Stimulated activated CD4-positive, alpha-beta T cell treated with anti-CD3 and anti-CD28 coated beads, Interleukin-12 subunit alpha, Interleukin-12 subunit beta, amount 100 ng/mL, for 4 hours (primary cell): Measurements from ENCODE around the gene WIPF2.
"Not testable (repeated sequence)": the region's sequence is repeated elsewhere in the genome, so short reads cannot be mapped to it uniquely, and the experiment has no call there.

Source experiments
- DNase-seq: peaks from one replicate; pipeline ENCODE4 v3.0.0-alpha.2; 2020

The WIPF2 gene

DNA sequence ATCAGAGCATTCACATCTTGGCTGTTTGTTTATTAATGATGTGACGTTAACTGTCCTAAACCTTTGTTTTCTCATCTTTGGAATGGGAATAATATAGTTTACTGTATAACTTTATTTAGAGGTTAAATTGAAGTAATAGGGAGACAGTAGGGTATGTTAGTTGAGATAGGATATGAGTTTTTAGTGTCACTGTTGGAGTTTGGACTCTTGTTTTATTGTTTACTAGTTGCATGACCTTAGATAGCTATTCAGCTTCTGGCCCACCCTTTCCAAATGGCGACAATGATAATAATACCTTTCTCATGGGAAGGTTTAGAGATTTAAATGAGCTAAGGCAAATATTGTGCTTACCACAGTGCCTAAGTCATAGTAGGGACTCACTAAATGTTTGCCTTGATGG lies 40.4 kb downstream of the WIPF2 start:
- no peak for DNase-seq

DNA sequence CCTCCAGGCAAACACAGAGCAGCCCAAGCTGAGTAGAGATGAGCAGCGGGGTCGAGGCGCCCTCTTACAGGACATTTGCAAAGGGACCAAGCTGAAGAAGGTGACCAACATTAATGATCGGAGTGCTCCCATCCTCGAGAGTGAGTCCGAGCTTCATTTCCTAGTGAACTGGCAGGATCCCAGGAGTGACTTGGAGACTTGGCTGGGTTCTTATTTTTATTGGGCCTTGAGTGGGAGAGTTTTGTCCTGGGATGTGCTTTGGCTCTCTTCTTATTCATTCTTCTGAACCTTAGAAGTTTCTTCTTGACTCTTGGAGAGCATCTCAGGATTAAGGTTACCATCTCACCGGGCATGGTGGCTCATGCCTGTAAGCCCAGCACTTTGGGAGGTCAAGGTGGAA lies 41.4 kb downstream of the WIPF2 start:
- DNase-seq: no peak

DNA sequence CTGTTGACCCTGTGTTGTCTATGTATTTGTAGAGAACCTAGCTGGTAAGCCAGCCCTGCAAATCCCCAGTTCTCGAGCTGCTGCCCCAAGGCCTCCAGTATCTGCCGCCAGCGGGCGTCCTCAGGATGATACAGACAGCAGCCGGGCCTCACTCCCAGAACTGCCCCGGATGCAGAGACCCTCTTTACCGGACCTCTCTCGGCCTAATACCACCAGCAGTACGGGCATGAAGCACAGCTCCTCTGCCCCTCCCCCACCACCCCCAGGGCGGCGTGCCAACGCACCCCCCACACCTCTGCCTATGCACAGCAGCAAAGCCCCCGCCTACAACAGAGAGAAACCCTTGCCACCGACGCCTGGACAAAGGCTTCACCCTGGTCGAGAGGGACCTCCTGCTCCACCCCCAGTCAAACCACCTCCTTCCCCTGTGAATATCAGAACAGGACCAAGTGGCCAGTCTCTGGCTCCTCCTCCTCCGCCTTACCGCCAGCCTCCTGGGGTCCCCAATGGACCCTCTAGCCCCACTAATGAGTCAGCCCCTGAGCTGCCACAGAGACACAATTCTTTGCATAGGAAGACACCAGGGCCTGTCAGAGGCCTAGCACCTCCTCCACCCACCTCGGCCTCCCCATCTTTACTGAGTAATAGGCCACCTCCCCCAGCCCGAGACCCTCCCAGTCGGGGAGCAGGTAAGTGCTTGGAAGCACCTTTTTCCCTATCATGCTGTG lies 45.5 kb downstream of the WIPF2 start:
- DNase-seq: no peak

DNA sequence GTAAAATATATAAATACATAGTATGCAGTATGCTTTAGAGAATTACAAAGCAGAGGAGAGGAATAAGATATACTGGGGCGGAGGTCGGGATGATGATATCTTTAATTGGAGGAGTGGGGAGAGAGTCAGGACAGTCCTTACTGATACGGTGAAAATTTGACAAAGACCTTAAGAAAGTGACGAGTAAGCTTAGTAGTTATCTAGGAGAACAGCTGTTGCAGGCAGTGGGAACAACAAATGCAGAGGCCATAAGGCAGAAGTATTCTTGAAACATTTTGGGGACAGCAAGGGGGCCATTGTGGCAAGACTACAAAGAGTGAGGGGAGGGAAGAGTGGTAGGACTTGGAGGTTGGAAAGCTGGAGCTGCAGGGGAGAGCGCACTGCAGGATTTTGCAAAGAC lies 46.2 kb downstream of the WIPF2 start:
- DNase-seq: no peak

DNA sequence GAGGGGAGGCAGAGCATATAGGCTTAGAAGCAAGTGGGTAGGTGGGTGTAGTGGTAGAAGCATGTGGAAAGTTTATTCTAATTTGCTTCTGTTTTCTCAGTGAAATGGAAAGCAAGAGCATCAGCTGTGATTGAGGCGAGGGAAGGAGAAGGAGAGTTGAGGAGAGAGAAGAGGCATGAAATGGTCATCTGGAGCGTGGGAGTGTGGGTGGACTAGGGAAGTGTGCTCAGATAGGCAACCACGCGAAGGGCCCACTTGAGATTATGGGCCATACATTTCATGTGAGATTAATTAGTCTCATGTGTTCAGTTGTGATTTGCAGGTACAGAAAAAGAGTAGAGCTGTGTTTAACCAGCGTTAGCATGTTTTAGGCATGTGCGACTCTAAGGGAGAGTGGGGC lies 47.8 kb downstream of the WIPF2 start:
- DNase-seq: no peak

DNA sequence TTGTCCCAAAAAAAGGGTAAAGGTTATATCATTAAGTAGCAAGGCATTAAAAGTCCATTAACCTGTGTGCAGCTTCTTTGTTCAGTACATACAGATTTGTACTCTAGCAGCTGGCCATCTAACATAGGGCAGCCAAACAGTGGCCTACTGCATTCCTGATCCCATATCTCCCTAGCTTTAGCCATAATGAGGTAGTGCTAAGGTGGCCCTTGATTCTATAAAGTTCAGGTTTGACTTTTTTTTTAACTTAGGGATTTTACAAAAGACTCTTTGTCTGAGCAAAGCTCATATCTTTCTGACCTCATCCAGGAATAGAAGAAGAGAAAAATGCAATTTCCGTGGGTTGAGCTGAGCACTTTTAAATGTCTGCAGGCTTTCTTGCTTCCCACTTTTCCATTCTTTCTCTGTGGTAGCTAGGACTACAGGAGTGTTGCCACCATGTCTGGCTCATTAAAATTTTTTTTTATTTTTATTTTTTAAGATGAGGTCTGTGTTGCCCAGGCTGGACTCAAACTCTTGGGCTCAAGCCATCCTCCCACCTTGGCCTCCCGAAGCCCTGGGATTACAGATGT lies 49.1 kb downstream of the WIPF2 start:
- DNase-seq: no peak

DNA sequence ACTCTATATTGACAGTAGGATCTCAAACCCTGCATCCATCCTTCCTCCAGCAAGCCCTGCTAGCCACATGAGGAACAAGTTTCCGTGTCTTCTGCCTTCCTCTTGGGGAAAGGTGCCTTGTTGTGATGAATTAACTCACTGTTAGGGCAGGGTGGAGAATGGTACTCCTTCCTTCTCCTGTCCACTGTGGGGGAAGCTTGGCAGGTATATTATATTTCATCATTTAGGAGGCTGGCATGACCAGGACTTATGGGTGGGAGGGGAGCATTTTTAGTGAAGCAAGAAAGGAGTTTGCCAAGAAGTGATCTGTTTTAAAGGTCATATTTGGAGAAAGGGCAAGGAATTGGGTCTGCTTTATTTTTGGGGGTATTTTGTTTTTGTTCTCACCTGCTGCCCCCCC lies 59.3 kb downstream of the WIPF2 start:
- DNase-seq: no peak

DNA sequence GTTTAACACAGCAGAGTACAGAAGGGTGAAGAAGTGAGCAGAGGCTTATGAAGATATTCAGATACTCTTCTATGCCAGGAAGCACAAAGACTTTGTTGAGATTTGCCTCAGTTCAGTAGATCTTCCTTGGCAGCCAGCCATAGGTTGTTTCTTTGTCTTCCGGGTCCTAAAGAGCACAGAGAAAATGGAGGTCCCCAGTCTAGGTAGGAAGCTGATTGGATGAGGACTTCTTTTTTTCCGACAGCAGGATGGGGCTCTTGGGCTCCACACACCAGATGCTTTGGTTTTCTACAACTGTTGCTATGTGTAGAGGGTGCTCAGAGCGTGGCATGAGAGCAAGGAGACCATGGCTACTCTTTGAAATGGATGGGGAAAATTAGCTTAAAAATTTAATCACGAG lies 60.3 kb downstream of the WIPF2 start:
- DNase-seq: no peak

DNA sequence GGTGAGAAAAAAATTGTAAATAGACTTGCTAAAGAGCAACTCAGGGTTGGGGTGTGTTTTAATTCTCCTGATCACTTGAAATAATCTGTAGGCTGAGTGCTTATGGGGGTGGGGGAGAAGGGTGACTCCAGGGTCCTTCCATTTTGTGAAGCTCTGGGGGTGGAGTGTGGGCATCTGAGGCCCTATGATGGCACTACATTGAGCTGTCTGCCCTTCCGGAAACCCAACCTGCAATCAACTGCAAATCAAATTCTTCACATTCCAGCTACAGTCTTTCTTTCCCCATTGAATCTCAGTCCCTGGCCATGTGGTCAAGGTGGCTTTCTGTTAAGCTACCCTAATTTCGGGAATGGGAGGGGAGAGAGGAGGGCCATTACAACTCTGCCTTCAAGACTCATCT lies 62.6 kb downstream of the WIPF2 start:
- DNase-seq: no peak

DNA sequence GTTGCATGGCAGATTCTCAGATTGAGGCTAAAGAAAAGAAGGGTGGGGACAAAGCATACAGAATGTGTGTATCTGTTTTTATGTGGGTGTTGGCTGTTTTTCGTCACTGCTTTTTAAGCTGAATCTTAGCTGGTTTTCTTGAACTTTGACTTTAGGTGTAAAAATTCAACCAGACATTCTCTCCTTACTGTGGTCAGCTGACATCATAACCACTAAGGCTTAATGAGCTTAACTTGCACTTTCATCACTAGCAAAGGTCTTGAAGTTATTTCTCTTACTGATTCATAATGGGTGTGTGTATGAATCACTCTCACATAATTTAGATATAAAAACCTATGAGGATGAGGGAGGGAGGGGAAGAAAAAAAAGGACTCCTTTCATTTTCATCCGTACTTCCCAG lies 64.6 kb downstream of the WIPF2 start:
- DNase-seq: no peak

DNA sequence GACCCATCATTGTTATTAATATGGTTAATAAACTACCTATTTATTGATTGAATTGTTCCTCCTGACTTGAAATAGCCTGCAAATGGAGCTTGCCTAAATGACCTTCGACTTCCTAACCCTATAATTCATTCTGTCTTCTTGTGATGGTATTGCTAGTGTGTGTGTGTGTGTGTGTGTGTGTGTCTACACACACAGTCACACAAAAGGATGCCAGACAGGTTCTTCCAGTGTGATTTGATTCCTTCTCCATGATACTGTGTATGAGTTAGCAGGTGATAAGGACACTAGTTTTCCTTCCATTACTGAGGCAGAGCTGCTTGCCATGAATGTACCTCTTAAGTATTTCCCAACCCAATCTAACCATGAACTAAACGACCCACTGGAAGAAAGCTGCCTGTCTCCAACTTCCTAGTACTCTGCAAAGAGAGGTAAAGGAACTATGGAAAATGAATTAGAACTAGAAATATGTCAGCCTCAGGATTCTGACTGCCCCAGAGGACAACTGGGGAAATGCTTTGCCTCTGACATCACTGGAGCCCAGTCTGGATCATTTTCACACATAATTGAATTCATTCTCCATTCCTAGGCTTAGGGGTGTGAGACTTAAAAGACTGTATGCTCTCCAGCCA lies 65.1 kb downstream of the WIPF2 start:
- DNase-seq: no peak

DNA sequence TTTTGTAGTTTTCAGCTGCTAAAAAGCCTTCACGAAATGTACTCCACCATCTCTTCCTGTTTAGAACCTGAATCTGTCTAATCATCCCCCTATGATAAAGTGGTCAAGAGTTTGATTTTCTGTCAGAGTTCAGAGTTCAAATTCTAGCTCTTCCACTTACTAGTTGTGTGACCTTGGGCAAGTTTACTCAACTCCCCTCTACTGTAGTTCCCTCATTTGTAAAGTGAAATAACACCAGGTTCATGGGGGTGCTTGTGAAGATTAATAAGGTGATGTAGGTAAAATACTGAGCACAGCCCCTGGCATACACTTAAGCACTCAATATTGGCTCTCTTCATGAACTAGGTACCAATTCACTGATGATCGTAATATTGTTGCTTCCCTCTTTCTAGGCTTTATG lies 67.4 kb downstream of the WIPF2 start:
- DNase-seq: no peak

DNA sequence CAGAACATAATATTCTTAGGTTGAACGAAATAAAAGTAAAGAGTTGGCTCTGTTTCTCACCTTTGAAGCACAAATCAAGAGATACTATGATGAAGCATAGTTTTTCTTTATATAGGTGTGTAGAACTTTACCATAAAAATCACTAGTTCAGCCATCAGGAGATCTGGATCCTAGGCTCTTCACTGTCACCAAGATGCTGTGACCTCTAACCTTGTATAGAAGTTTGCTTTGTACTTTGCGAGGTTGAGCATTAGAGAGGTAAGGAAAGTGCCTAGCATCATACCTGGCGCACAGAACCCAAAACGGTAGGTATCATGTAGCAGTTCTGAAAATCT lies 68.0 kb downstream of the WIPF2 start:
- DNase-seq: no peak

DNA sequence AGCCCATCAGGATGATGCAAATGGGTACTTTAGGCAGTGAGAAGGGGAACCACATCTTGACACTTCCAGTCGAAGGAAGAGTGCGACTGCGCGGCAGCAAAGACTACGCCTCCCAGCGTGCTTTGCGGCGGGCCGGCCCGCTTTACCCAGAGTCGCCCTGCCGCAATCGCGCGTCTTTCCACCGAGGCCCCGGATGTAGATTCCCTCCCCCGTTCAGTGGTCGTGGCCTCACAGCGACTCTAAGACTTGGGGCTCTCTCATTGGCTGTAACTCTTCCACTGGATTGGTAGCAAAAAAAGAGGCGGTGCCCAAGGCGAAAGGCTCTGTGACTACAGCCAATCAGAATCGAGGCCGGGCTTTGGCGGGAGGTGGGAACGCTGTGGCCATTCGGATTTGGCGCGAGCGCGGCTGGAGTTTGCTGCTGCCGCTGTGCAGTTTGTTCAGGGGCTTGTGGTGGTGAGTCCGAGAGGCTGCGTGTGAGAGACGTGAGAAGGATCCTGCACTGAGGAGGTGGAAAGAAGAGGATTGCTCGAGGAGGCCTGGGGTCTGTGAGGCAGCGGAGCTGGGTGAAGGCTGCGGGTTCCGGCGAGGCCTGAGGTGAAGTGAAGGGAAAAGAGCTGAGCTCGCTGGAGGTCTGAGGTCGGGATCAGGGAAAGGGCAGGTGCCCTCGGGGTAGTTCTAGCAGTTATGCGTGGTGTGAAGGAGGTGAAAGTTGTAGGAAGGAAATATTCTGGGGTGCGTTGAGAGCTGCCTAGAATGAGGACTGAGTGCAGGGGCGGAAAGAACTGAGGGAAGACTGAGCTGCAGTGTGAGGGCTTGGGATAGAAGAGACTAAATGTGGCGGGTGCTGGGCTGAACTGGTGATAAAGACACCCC lies 68.6 kb downstream of the WIPF2 start, which contains the start of gene CDC6:
Gene CDC6 (plus strand): TSS at position 386 of the 876 bp plus-strand sequence. CDS start 1,542 bp downstream, outside the sequence.
- DNase-seq: peak; percentile 95

DNA sequence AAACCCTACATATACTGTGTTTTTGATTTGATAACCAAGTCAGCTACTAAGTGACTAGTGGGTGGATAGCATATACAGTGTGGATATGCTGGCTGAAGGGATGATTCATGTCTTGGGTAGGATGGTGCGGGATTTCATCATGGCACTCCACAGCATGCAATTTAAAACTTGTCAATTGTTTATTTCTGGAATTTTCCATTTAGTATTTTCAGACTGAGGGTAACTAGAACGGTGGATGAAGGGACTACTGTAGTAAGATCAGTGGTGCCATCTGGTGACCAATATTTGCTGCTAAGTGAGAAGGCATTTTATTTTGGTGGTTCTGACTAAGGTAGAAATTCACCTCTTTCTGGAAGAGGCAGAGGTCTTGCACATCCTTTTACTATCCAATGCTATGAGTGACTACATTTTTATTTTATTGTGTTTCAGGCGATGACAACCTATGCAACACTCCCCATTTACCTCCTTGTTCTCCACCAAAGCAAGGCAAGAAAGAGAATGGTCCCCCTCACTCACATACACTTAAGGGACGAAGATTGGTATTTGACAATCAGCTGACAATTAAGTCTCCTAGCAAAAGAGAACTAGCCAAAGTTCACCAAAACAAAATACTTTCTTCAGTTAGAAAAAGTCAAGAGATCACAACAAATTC lies 71.7 kb downstream of the WIPF2 start:
- no peak for DNase-seq

DNA sequence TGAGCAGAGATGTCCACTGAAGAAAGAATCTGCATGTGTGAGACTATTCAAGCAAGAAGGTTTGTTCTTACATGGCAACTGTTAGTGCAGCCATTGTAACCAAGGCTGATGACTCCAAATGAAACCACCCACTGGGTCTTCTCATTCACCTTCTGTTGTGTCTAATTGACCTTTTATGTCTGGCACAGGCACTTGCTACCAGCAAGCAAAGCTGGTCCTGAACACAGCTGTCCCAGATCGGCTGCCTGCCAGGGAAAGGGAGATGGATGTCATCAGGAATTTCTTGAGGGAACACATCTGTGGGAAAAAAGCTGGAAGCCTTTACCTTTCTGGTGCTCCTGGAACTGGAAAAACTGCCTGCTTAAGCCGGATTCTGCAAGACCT lies 72.2 kb downstream of the WIPF2 start:
- no peak for DNase-seq

DNA sequence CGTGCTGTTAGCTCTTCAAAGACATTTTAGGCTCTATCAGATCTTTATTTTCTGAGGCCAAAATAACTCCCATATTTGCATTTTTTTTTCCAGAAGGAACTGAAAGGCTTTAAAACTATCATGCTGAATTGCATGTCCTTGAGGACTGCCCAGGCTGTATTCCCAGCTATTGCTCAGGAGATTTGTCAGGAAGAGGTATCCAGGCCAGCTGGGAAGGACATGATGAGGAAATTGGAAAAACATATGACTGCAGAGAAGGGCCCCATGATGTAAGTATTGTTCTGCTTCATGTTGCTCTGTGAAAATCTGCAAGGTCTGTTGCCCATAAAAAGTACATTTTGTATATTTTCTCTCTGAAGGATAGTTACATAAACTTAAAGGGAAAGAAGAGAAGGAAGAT lies 74.3 kb downstream of the WIPF2 start:
- no peak for DNase-seq

DNA sequence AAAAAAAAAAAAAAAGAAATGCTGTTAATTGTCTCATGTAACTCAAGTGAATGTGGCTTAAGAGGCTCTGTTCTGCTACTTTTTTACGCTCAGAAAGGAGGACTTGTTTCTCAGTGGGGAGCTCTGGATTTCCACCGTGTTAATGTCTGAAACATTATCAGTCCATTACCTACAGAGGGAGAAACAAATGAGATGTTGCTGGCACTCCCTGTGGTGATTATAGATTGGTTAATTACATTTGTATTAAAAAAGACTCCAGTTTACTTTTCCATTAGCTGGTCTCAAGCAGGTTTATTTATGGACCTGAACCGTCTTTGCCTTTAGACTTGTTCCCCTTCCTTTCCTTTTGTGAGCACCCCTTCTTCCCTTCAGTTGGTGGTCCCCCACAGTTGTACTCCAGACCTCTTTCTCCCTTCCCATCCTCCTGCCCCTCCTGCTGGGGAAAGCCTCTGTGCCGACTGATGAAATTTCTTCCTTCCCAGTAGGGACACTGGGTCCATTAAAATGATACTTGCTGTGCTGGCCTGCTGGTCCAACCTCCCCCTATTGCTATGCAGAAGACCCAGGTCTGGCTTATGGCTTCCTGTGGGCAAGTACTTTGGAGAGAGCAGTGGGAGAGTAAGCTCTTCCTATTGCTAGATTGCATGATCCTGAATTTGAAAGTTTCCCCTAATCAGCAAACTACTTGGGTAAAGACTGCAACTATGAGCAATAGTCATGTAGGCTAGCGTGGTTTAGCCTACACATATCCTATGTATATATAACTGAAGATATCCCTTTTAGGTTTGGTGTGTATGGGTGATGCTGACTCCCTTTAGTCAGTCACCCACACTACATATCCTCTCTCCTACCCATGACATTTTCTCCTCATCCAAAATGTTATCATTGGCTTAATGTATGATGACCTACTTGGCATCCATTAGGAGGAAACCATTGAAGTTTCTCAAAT lies 76.7 kb downstream of the WIPF2 start:
- DNase-seq: no peak

DNA sequence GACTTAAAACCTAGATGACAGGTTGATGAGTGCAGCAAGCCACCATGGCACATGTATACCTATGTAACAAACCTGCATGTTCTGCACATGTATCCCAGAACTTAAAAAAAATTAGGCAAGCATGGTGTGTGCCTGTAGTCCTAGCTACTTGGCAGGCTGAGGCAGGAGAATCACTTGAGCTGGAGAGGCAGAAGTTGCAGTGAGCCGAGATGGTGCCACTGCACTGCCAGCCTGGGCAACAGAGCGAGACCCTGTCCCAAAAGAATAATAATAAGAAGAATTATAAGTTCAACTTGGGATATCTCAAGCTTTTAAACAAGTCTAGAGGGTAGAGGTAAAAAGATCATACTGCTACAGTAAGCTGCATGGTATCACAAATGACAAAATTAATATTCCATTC lies 78.4 kb downstream of the WIPF2 start:
- DNase-seq: no peak

DNA sequence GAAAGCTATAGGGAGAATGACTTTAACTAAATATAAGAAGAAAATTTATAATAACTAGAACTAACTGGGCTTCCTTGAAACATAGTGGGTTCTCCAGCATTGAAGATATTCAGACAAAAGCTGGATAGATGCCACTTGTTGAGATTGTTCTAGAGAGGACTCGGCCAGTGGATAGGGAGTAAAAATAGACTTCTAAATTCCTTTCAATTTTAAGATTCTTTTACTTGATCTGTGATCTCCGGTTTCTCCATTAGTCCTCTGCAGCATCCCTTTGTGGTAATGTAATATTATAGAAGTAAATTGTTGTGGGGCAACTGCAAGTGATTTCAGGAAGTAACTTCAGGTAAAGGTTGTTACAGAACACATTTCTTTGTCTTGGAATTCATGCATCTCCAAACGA lies 79.6 kb downstream of the WIPF2 start:
- no peak for DNase-seq

DNA sequence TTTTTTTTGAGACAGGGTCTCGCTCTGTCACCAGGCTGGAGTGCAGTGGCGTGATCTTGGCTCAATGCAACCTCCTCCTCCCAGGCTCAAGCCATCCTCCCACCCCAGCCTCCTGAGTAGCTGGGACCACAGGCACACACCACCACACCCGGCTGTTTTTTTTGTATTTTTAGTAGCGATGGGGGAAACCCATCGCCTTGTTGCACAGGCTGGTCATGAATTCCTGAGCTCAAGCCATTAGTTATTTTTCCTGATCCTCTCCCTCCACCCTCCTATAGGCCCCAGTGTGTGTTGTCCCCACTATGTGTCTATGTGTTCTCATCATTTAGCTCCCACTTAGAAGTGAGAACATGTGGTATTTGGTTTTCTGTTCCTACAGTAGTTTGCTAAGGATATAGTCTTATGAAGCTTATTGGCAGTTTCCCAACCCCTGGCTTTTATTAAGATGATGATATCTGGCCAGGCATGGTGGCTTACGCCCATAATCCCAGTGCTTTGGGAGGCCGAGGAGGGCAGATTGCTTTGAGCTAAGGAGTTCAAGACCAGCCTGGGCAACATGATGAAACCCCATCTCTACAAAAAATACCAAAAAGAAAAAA lies 80.2 kb downstream of the WIPF2 start:
- DNase-seq: not testable (repeated sequence)

DNA sequence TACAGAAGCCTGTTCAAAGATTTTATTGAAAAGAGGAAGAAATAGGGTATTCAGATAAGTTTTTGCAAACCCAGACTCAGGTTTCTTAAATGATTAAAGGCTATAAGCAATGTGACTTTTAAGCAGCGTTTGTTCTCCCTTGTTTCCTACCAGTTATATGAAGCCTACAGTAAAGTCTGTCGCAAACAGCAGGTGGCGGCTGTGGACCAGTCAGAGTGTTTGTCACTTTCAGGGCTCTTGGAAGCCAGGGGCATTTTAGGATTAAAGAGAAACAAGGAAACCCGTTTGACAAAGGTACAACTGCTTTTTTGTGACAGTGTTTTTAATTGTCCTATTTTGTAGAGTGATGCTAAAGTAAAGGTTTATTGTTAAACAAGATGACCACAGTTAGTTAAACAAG lies 82.2 kb downstream of the WIPF2 start:
- DNase-seq: no peak
